GM18511 (cell line): ENCODE data around the gene BIRC7.
"Not testable (repeated sequence)": the region's sequence is repeated elsewhere in the genome, so short reads cannot be mapped to it uniquely, and the experiment has no call there.

ENCODE experiments used
- ATAC-seq: cut with Tn5 transposase; IDR thresholded peaks from one replicate; pipeline ENCODE4 v1.9.1; 2021; ENCODE audit warnings: mild to moderate bottlenecking, moderate library complexity; ENCODE audit not compliant: unreplicated experiment

The BIRC7 gene

GRCh38 chr20:63246490-63247288, 11.0 kb downstream of the BIRC7 start:
- no peak for ATAC-seq

- ATAC-seq, result no peak
Measured at GRCh38 chr20:63247671-63248228, 12.0 kb downstream of the BIRC7 start.

- no peak for ATAC-seq
Measured at GRCh38 chr20:63248835-63249591, 13.3 kb downstream of the BIRC7 start.

DNA sequence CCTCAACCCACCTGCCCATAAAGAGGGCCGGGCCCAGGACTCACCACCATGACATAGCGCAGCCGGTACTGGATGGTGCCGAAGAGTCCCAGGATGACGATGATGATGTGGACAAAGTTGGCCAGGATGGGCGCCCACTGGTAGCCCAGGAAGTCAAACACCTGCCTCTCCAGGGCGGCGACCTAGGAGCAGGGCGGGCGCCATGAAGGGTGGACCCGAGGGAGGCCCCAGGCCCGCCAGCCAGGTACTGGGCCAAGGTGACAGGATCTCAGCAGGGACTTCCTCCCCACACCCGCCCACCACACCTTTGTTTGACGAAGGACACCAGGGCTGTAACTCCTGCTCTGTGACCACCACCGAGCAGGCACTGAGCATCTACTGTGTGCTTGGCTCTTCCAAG, 14.2 kb downstream of the BIRC7 start:
- no peak for ATAC-seq

DNA sequence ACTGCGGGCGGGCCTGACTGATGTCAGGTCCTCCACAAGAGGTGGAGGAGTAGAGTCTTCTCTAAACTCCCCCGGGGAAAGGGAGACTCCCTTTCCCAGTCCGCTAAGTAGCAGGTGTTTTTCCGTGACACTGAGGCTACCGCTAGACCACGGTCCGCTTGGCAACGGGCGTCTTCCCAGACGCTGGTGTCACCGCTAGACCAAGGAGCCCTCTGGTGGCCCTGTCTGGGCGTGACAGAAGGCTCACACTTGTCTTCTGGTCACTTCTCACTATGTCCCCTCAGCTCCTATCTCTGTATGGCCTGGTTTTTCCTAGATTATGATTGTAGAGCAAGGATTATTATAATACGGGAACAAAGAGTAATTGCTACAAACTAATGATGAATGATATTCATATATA, 15.6 kb downstream of the BIRC7 start:
- ATAC-seq, result not testable (repeated sequence)

DNA sequence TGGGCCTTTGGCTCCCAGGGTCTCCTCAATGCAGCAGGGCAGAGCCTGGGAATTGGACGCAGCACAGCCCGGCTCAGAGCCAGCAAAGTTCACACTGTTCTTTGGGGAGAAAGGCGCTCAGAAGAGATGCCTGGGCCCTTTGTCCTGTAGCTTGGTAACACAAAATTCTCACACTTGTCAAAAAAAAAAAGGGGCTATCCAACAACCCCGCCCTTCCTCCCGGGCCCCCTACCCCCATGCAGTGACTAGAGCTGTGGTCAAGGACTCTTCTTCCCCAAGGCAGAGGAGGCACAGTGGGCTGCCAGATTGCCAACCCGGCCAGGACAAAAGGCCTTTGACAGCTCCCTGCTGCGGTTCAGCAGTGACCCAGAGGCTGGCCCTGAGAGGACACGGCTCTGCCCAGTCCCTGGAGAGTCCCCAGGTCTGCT, 16.6 kb downstream of the BIRC7 start:
- no peak for ATAC-seq

- no peak for ATAC-seq
Measured at GRCh38 chr20:63253065-63253437, 17.3 kb downstream of the BIRC7 start.

DNA sequence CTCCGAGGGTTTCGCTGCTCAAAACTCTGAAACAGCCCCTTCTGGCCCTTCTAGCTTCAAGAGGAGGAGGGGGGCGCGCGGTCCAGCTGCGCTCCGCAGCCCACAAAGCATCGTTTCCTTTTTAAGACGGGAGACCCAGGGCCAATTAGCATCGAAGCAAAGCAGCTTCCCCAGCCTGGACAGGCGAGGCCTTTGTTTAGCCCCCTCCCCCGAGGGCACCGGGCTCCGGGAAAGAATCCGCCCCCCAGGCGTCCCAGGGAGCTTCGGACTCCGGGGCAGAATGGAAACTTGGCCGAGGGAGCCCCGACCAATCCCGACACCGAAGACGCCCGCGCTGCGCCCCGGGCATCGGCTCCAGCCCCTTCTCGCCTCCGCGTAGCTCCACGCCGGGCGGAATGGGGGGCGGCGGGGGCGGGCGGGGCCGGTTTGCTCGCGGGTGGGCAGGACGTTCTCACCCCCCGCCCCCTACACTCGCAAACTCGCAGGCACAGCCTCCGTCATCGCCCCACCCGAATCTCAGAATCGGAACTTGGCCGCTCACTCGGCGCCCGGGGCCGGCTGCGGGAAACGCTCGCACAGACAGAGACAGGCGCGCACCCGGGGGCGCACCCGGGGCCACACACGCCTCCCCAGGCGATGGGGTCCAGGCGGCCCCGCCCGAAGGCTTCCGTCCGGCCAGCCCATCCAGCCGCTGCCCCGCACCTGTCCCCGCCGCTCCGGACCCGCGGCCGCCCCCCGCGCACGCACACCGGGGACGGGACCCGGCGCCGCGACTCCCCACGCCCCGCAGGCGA, 17.9 kb downstream of the BIRC7 start:
- ATAC-seq, result no peak

DNA sequence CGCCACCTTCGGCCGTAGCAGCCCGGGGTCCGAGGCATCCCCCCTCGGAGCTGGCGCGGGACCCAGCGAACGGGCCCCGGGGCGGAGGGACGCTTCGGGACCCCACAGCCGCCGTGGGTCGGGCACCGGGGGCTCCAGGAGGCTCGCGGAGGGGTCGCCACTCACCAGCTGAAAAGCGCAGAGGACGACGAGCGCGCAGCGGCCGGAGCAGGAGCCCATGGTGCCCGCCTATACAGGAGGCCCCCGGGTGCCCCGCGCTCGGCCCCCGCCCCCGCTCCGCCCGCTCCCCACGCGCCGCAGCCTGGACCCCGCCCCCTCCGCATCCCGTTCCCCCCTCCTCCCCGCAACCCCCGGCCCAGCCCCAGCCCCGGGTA, 18.5 kb downstream of the BIRC7 start, which contains the start of gene NKAIN4:
TSS of gene NKAIN4 (minus strand) at position 232 of the 374 bp plus-strand sequence. CDS start at position 219, 13 bp downstream.
- no peak for ATAC-seq

GRCh38 chr20:63254606-63255384, 19.1 kb downstream of the BIRC7 start:
- no peak for ATAC-seq

- no peak for ATAC-seq
Measured at GRCh38 chr20:63255931-63256704, 20.4 kb downstream of the BIRC7 start.

DNA sequence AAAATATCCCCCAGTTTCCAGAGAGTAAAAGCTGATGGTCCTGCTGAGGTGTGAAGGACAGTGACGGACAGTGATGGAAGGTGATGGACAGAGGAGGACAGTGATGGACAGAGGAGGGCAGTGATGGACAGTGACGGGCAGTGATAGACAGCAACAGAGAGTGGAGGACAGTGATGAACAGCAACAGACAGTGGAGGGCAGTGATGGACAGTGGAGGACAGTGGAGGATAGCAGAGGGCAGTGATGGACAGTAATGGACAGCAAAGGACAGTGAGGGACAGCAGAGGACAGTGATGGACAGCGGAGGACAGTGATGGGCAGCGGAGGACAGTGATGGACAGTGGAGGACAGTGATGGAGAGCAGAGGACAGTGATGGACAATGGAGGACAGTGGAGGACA, 21.2 kb downstream of the BIRC7 start:
- no peak for ATAC-seq

DNA sequence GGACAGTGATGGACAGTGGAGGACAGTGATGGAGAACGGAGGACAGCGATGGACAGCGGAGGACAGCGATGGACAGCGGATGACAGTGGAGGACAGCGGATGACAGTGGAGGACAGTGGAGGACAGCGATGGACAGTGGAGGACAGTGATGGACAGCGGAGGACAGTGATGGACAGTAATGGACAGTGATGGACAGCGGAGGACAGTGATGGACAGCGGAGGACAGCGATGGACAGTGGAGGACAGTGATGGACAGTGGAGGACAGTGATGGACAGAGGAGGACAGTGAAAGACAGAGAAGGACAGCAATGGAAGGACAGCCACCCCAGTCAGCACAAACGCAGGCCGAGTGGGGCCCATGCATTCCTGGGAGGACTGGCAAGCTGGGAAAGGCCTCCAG, 21.9 kb downstream of the BIRC7 start:
- no peak for ATAC-seq

DNA sequence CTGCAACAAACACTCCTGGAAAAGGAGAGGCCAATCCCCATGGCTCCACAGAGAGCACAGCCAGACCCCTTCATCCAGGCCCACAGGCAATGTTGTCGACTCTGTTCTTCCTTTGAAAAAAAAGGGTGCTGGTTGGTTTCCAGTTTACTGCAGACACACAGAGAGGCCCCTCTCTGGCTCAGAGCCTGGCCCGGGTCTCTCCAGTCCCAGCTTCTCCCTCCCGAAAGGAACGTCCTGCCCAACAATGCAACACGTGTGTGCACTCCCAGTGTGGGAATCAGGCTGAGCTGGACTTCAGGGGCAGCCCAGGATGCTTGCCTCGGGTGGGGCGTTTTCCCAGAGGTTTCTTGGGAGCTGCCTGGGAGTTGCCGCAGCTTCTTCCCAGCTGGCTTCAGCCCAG, 23.1 kb downstream of the BIRC7 start:
- ATAC-seq, result no peak

DNA sequence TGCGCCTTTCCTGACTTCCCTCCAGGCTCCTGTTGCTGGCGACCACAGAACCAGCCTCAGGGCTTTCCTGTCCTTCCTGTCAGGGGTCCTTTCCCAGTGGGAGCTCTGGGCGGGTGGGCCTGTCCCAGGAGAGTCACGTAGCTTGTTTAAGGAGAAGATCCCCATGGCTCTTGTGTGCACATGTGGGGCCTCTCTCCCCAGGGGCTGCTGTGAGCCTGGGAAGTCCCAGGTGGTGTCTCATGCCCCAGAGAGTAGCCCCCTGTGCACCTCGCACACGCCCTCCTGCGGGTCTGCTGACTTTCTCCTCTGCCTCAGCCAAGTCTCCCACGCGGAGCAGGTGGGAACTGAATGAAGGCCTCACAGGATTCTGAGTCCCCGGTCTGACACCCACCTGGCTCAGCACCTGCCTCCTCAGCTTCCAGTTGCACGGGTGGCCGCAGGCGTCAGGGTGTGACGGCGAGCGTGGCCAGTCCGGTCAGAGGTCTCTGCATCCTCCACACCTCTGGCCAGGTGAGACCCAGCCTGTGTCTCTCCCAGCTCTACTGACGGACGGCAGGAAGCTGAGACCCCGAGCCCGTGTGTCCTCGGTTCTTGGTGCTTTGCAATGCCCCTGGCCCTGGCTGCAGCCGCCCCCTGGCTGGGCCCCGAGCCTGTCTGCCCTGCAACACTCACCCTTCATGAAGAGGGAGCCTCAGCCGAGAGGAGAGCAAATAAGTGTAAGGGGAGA, 24.2 kb downstream of the BIRC7 start:
- ATAC-seq, result no peak

- no peak for ATAC-seq
Measured at GRCh38 chr20:63260521-63260920, 24.8 kb downstream of the BIRC7 start.

- ATAC-seq, result no peak
Measured at GRCh38 chr20:63261060-63261794, 25.5 kb downstream of the BIRC7 start.

GRCh38 chr20:63261795-63262528, 26.3 kb downstream of the BIRC7 start:
- ATAC-seq, result no peak
